Ureter (tissue), 1 donor: Measurements from ENCODE around the gene SPIRE1. TPM values are rescaled to one million over a fixed set of nuclear protein-coding genes. Genes with fewer than 3 reads are reported as not detected.
"Not testable (repeated sequence)": the region's sequence is repeated elsewhere in the genome, so short reads cannot be mapped to it uniquely, and the experiment has no call there.

Experiments used
- DNase-seq: peaks from one replicate; pipeline ENCODE4 v3.0.0-alpha.2; 2020; ENCODE audit warnings: low spot score
- total RNA-seq: library from RNA; stranded (reverse); gene quantifications from one replicate; pipeline ENCODE4 v1.2.4, GENCODE V29; 2023
- donor health status: DM: yes; HTN: yes; CAD: no.

The SPIRE1 gene
- total RNA-seq, 1 donor from 2014 or later, result 28.1 TPM

DNA sequence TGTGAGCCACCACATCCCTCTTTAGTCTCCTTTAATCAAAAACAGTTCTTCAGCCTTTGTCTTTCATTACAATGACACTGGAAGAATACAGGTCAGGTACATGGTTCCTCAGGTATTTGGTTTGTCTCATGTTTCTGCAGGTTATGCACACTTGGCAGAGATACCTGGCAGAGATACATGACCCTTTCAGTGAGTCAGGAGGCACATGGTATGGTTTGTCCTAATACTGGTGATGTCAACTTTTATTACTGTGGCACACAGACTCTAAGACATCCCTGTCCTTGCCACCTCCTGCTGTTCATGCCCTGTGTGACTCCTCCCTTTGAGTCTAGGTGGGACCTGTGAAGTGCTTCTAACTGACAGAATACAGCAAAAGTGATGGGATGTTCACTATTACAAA lies 58.4 kb downstream of the SPIRE1 start:
- DNase-seq, result no peak

GRCh38 chr18:12598181-12598930 lies 59.6 kb downstream of the SPIRE1 start:
- no peak for DNase-seq

DNA sequence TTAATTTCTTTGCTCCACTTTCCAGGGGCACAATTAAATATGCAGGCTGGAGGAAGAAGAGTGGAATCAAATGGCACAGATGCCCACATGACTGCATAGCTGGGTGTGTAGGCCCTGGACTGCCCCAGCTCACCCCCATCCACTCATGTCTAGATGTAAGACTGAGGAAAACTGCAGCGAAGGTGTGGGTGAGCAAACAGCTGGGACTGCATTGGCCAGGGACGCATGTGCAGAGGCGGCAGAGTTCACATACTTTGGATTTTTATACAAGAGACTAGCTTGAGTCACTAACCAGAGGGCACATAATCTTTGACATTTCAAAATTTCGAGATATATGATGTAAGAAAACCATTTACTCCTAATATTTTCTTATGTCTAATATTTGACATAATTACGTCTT lies 60.1 kb downstream of the SPIRE1 start:
- no peak for DNase-seq

GRCh38 chr18:12595571-12596255 lies 62.2 kb downstream of the SPIRE1 start:
- no peak for DNase-seq

DNA sequence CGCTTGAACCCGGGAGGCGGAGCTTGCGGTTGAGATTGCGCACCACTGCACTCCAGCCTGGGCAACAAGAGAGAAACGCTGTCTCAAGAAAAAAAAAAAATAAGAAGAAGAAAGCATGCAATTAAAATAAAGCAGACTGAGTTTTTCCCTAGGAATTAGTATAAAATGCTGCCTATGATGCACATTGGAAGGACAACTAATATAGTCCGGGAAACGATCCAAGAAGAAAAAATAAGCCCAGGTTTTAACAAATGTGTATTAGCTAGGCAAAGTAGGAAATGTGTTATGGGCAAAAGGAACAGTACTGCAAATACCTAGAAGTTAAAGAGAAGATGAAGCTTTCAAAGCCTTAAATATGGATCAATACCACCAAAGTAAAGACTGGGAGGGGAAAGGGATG lies 64.0 kb downstream of the SPIRE1 start:
- no peak for DNase-seq

DNA sequence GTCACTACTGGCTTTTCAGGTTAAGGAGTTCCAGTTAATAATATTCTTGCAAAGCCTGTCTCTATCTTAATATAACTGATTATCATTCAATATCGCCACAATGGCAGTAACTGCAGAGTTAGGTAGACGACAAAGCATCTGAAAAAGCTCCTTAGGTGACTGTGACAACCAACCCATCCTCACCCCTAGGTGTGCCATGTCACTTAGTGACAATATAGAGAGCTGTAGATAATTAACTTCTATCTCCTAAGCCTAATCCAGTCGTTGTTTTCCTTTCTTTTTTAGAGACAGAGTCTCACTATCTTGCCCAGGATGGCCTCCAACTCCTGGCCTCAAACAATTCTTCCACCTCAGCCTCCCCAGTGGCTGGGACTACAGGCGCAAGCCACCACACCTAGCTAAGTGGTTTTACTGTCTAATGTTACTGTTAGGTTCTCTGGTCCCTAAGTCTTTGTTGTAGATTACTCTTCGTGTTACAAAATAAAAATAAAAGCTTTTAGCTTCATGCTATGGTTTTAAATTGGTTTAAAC lies 65.2 kb downstream of the SPIRE1 start:
- DNase-seq, result no peak

GRCh38 chr18:12589448-12589847 lies 68.5 kb downstream of the SPIRE1 start:
- no peak for DNase-seq

- DNase-seq, result no peak
Observed at GRCh38 chr18:12586956-12587355, 71.0 kb downstream of the SPIRE1 start.

DNA sequence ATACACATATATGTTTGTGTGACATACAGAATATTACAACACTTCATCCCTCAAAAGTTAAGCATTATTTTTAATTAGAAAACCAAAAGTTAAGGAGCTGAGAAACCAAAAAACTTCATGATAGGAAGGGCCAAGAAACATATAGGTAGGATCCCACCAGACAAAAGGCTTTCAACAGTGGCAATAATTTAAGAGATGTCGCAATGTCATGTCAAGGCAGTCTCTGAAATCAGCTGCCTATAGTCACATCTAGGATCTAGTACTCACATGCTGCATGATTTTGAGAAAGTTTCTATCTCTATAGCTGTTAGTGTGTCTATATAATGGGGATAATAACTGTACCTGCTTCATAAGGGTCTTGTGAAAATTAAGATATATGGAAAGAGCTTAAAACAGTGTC lies 72.7 kb downstream of the SPIRE1 start:
- DNase-seq, result no peak

- no peak for DNase-seq
Observed at GRCh38 chr18:12580630-12581342, 77.1 kb downstream of the SPIRE1 start.

GRCh38 chr18:12579775-12580174 lies 78.1 kb downstream of the SPIRE1 start:
- DNase-seq, result no peak

GRCh38 chr18:12577848-12578247 lies 80.1 kb downstream of the SPIRE1 start:
- DNase-seq, result no peak

GRCh38 chr18:12574494-12575185 lies 83.3 kb downstream of the SPIRE1 start:
- DNase-seq, result no peak

- DNase-seq, result no peak
Observed at GRCh38 chr18:12571630-12572029, 86.3 kb downstream of the SPIRE1 start.

GRCh38 chr18:12569791-12570190 lies 88.1 kb downstream of the SPIRE1 start:
- no peak for DNase-seq

DNA sequence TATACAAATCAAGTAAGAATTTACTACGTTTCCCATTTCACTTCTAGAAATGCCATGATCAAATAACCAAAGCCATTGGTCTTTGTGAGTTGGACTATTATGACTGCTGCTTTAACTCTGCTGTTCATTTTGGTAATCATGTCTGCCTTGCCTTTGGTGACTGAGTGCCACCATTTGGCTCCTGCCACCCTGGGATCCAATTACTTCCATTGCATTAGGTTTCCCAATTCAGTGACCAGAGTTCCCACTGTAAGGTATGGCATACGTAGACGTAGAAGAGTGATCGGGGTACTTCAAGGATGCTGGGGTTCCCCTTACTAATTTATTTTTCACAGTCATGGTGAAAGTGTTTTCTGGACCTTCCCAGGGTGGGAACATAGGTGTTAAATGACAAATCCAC lies 90.1 kb downstream of the SPIRE1 start:
- DNase-seq, result no peak

- no peak for DNase-seq
Observed at GRCh38 chr18:12564861-12565260, 93.0 kb downstream of the SPIRE1 start.

- DNase-seq, result no peak
Observed at GRCh38 chr18:12564378-12564777, 93.5 kb downstream of the SPIRE1 start.

GRCh38 chr18:12560600-12560999 lies 97.3 kb downstream of the SPIRE1 start:
- DNase-seq, result not testable (repeated sequence)

- no peak for DNase-seq
Observed at GRCh38 chr18:12559319-12559718, 98.6 kb downstream of the SPIRE1 start.

DNA sequence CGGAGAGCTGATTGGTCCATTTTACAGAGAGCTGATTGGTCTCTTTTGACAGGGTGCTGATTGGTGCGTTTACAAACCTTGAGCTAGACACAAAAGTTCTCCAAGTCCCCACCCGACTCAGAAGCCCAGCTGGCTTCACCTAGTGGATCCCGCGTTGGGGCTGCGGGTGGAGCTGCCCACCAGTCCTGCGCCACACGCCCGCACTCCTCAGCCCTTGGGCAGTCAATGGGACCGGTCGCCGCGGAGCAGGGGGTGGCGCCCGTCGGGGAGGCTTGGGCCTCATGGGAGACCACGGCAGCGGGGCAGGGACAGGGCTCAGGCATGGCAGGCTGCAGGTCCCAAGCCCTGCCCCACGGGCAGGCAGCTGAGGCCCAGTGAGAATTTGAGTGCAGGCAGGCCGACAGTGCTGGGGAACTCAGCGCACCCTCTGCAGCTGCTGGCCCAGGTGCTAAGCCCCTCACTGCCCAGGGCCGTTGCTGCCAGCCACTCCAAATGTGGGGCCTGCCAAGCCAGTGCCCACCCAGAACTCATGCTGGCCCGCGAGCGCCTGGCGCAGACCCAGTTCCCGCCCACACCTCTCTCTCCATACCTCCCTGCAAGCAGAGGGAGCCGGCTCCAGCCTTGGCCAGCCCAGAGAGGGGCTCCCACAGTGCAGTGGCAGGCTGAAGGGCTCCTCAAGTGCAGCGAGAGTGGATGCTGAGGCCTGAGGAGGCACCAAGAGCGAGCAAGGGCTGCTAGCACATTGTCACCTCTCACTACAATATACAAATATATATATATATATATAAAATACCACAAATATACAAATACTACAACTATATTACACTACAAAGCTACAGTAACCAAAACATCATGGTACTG lies 100.7 kb downstream of the SPIRE1 start:
- DNase-seq, result no peak
